WTC11 (cell line): ENCODE measurements around the gene TUBB1. TPM values are rescaled to one million over a fixed set of nuclear protein-coding genes. Genes with fewer than 3 reads are reported as not detected.

Experiments used
- ATAC-seq: fragments of 200-7000 bp; cut with Tn5 transposase; 2 replicates; pipeline ENCODE4 v1.10.0; 2021; ENCODE audit warnings: mild to moderate bottlenecking, moderate library complexity
- CTCF ChIA-PET: fragments of 300-600 bp; sonication (Branson Sonifier 250); formaldehyde crosslinking; loops from one replicate; lab custom pipeline; 2021; ENCODE audit warnings: antibody characterized with exemption; lab: Charles Lee
- POLR2A ChIA-PET: fragments of 350-600 bp; sonication (Branson Sonifier 250); formaldehyde crosslinking; loops from one replicate; lab custom pipeline; 2021; ENCODE audit warnings: antibody characterized with exemption; lab: Charles Lee
- DNase-seq: peaks from one replicate; pipeline ENCODE4 v3.0.0; 2021; ENCODE audit warnings: low spot score
- H3K27ac Mint-ChIP-seq: 2 replicates; pipeline ENCODE4 v1.8.0; 2021; ENCODE audit warnings: mixed read lengths
- H3K27me3 Mint-ChIP-seq: 2 replicates; pipeline ENCODE4 v1.8.0; 2021; ENCODE audit warnings: low read depth, mild to moderate bottlenecking, moderate library complexity, mixed read lengths
- H3K36me3 Mint-ChIP-seq: 2 replicates; pipeline ENCODE4 v1.8.0; 2021; ENCODE audit warnings: mixed read lengths
- H3K4me1 Mint-ChIP-seq: 2 replicates; pipeline ENCODE4 v1.8.0; 2022; ENCODE audit warnings: mixed read lengths
- H3K4me3 Mint-ChIP-seq: 2 replicates; pipeline ENCODE4 v1.8.0; 2021; ENCODE audit warnings: mild to moderate bottlenecking, moderate library complexity, mixed read lengths
- H3K9me3 Mint-ChIP-seq: 2 replicates; pipeline ENCODE4 v1.8.0; 2021; ENCODE audit warnings: mixed read lengths
- ATF1 ChIP-seq: sonication (generic); formaldehyde crosslinking; IDR thresholded peaks from 2 replicates; pipeline ENCODE4 v1.8.1; 2023; ENCODE audit warnings: mild to moderate bottlenecking, moderate library complexity, missing genetic modification reagents
- FOXJ3 ChIP-seq: sonication (generic); formaldehyde crosslinking; IDR thresholded peaks from 2 replicates; pipeline ENCODE4 v1.9.0; 2021; ENCODE audit warnings: missing genetic modification reagents, mild to moderate bottlenecking, borderline replicate concordance
- GRHL2 ChIP-seq: fragments of 250-450 bp; sonication (Bioruptor Pico); IDR thresholded peaks from 2 replicates; pipeline ENCODE4 v1.8.0; 2022; ENCODE audit warnings: mild to moderate bottlenecking, moderate library complexity; ENCODE audit not compliant: insufficient replicate concordance, severe bottlenecking
- HMGA2 ChIP-seq: fragments of 250-450 bp; sonication (Bioruptor Pico); IDR thresholded peaks from 2 replicates; pipeline ENCODE4 v1.4.0; 2021; ENCODE audit warnings: mild to moderate bottlenecking, moderate library complexity
- TCF7 ChIP-seq: sonication (generic); formaldehyde crosslinking; IDR thresholded peaks from 2 replicates; pipeline ENCODE4 v1.8.0; 2022; ENCODE audit warnings: mild to moderate bottlenecking, low read depth, missing genetic modification reagents, moderate library complexity
- ZBTB43 ChIP-seq: sonication (generic); formaldehyde crosslinking; IDR thresholded peaks from 2 replicates; pipeline ENCODE4 v1.8.1; 2023; ENCODE audit warnings: mild to moderate bottlenecking, missing genetic modification reagents
- ZNF121 ChIP-seq: sonication (generic); formaldehyde crosslinking; IDR thresholded peaks from 2 replicates; pipeline ENCODE4 v1.8.0; 2023; ENCODE audit warnings: missing genetic modification reagents
- ZNF138 ChIP-seq: sonication (generic); formaldehyde crosslinking; conservative IDR thresholded peaks from 2 replicates; pipeline ENCODE4 v1.8.1; 2022; ENCODE audit warnings: mild to moderate bottlenecking, moderate library complexity, missing genetic modification reagents
- total RNA-seq: library from RNA; stranded (reverse); gene quantifications from 3 replicates; pipeline ENCODE4 v1.2.3, GENCODE V29; 2021
- TF ChIP-seq, protein P1 (sequence below): sonication (generic); formaldehyde crosslinking; IDR thresholded peaks from 2 replicates; pipeline ENCODE4 v1.8.1; 2022; ENCODE audit warnings: missing genetic modification reagents, borderline replicate concordance
- TF ChIP-seq, protein P2 (sequence below): sonication (generic); formaldehyde crosslinking; conservative IDR thresholded peaks from 2 replicates; pipeline ENCODE4 v1.8.1; 2022; ENCODE audit warnings: mild to moderate bottlenecking, missing genetic modification reagents
- TF ChIP-seq, protein P3 (sequence below): sonication (generic); formaldehyde crosslinking; IDR thresholded peaks from 2 replicates; pipeline ENCODE4 v1.8.0; 2023; ENCODE audit warnings: mild to moderate bottlenecking, missing genetic modification reagents
- TF ChIP-seq, protein P4 (sequence below): sonication (generic); formaldehyde crosslinking; IDR thresholded peaks from 2 replicates; pipeline ENCODE4 v1.8.1; 2023; ENCODE audit warnings: mild to moderate bottlenecking, moderate library complexity, missing genetic modification reagents

TUBB1 gene
- total RNA-seq, 1 experiment from 2014 or later, result not detected

GRCh38 chr20:59071216-59071615 is 52.0 kb downstream of the TUBB1 start:
- ATAC-seq (no peak), DNase-seq (no peak)
- Mint-ChIP-seq H3K27me3 (peaks cover 17% of the 10 kb centered on the region), H3K4me1 (peaks cover 10% of the 10 kb centered on the region), H3K27ac (no peak overlapping the region), H3K9me3 (peaks cover 5% of the 10 kb centered on the region), H3K4me3 (no peak overlapping the region), H3K36me3 (no peaks in the 10 kb centered on the region; the same call in 1 of the 2 replicates)
- ChIA-PET POLR2A (no interaction called here), CTCF (interaction anchor here (1.0 to 2.0 kb wide), 2 partner anchors 11 to 17 kb away, joined by 3 to 6 read pairs; no protein-coding TSS in a partner anchor)
- TF ChIP-seq ATF1 (CRISPR knock-in tag) (no peak), ZNF121 (no peak), TCF7 (CRISPR knock-in tag) (no peak), ZBTB43 (CRISPR knock-in tag) (no peak), FOXJ3 (CRISPR knock-in tag) (no peak)
- TF ChIP-seq, protein P1, sequence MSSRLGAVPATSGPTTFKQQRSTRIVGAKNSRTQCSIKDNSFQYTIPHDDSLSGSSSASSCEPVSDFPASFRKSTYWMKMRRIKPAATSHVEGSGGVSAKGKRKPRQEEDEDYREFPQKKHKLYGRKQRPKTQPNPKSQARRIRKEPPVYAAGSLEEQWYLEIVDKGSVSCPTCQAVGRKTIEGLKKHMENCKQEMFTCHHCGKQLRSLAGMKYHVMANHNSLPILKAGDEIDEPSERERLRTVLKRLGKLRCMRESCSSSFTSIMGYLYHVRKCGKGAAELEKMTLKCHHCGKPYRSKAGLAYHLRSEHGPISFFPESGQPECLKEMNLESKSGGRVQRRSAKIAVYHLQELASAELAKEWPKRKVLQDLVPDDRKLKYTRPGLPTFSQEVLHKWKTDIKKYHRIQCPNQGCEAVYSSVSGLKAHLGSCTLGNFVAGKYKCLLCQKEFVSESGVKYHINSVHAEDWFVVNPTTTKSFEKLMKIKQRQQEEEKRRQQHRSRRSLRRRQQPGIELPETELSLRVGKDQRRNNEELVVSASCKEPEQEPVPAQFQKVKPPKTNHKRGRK (CRISPR knock-in tag), result no peak
- TF ChIP-seq, protein P2, sequence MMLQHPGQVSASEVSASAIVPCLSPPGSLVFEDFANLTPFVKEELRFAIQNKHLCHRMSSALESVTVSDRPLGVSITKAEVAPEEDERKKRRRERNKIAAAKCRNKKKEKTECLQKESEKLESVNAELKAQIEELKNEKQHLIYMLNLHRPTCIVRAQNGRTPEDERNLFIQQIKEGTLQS (CRISPR knock-in tag), result no peak

GRCh38 chr20:59073582-59073981 is 54.4 kb downstream of the TUBB1 start:
- no peak for DNase-seq
- no peak overlapping the region for H3K27ac Mint-ChIP-seq
- no peaks in the 10 kb centered on the region for H3K9me3 Mint-ChIP-seq
- H3K4me3 Mint-ChIP-seq, result no peak overlapping the region
- no peaks in the 10 kb centered on the region for H3K36me3 Mint-ChIP-seq
- no peak for ATAC-seq
- TF ChIP-seq GRHL2 (CRISPR knock-in tag) (no peak), ZNF138 (CRISPR knock-in tag) (no peak), HMGA2 (CRISPR knock-in tag) (no peak)
- TF ChIP-seq, protein P3, sequence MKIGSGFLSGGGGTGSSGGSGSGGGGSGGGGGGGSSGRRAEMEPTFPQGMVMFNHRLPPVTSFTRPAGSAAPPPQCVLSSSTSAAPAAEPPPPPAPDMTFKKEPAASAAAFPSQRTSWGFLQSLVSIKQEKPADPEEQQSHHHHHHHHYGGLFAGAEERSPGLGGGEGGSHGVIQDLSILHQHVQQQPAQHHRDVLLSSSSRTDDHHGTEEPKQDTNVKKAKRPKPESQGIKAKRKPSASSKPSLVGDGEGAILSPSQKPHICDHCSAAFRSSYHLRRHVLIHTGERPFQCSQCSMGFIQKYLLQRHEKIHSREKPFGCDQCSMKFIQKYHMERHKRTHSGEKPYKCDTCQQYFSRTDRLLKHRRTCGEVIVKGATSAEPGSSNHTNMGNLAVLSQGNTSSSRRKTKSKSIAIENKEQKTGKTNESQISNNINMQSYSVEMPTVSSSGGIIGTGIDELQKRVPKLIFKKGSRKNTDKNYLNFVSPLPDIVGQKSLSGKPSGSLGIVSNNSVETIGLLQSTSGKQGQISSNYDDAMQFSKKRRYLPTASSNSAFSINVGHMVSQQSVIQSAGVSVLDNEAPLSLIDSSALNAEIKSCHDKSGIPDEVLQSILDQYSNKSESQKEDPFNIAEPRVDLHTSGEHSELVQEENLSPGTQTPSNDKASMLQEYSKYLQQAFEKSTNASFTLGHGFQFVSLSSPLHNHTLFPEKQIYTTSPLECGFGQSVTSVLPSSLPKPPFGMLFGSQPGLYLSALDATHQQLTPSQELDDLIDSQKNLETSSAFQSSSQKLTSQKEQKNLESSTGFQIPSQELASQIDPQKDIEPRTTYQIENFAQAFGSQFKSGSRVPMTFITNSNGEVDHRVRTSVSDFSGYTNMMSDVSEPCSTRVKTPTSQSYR, result no peak
- TF ChIP-seq, protein P4, sequence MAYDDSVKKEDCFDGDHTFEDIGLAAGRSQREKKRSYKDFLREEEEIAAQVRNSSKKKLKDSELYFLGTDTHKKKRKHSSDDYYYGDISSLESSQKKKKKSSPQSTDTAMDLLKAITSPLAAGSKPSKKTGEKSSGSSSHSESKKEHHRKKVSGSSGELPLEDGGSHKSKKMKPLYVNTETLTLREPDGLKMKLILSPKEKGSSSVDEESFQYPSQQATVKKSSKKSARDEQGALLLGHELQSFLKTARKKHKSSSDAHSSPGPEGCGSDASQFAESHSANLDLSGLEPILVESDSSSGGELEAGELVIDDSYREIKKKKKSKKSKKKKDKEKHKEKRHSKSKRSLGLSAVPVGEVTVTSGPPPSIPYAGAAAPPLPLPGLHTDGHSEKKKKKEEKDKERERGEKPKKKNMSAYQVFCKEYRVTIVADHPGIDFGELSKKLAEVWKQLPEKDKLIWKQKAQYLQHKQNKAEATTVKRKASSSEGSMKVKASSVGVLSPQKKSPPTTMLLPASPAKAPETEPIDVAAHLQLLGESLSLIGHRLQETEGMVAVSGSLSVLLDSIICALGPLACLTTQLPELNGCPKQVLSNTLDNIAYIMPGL (CRISPR knock-in tag), result no peak
- ChIA-PET CTCF (interaction anchor here (1.2 to 1.6 kb wide), 3 partner anchors 9 to 382 kb away, joined by 3 to 5 read pairs (median 3); no protein-coding TSS in a partner anchor), POLR2A (no interaction called here)
- H3K27me3 Mint-ChIP-seq, result peaks cover 23% of the 10 kb centered on the region
- peaks cover 6% of the 10 kb centered on the region for H3K4me1 Mint-ChIP-seq

DNA sequence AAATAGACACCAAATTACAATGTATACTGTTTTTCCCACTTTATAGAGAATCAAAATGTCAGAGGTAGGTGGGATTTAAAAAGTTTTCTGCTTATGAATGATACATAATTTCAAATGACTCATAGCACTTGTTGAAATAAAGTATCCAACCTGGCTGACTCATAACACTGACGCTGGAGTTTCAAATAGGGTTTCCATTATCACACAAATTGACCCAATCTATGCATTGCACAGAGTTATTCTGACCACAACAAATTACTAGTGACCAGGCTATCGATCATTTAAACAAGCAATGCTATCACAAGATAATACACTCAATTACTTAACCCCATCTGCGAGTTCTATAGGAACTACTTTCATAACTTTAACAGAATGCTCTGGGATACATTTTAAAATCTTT is 55.2 kb downstream of the TUBB1 start:
- peaks cover 23% of the 10 kb centered on the region for H3K27me3 Mint-ChIP-seq
- H3K9me3 Mint-ChIP-seq, result no peaks in the 10 kb centered on the region
- CTCF ChIA-PET, result no interaction called here
- no peaks in the 10 kb centered on the region for H3K36me3 Mint-ChIP-seq
- ATAC-seq (no peak), DNase-seq (no peak)
- TF ChIP-seq, protein P3, result no peak
- H3K4me3 Mint-ChIP-seq, result no peak overlapping the region
- POLR2A ChIA-PET, result no interaction called here
- H3K27ac Mint-ChIP-seq, result no peak overlapping the region
- peaks cover 3% of the 10 kb centered on the region; the same call in 1 of the 2 replicates for H3K4me1 Mint-ChIP-seq
